ENCODE results near the gene CACNA2D1.
A peak's percentile ranks its signal among the peaks of the same experiment; 100 is the strongest.

The CACNA2D1 gene

DNA sequence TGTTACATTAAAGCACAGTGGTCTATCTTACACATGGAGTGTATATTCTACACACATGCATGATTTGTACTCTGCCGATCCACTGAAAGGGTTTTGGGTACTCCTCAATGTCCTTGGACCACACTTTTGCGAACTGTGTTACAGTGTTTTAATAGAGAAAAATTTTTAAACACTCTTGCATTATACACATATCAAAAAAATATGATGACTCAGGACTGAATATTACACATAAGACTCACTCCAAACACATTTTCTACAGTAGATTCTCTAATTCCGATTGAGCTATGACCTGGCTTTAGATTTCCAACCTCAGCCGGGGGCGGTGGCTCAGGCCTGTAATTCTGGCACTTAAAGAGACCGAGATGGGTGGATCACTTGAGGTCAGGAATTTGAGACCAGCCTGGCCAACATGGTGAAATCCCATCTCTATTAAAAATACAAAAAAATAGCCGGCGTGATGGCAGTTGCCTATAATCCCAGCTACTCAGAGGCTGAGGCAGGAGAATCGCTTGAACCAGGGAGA, 222.4 kb downstream of the CACNA2D1 start:
- DNase-seq: no peak
- in situ Hi-C loops (cut with HindIII; ENCODE audit: low pct_ligation_motif_present, low pct_unique_long_range_greater_than_20kb, low sequenced_read_pairs): no loop called here

DNA sequence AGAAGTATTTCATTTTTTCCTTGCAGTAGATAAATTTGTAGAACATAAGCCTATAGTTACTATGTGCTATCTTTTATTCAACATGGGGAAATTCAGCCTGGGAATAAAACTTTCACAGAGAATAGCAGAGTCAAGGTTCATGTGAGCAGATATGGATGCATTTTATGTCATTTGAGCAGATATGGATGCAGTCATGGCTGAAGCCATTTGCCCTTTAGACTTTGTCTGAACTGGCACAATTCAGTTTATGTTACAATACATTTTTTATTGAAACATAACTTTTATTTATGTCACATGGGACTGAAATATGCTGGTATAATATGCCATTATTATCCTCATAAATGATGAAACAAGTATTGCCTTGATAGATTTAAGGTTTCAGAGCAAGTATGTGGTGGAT, 231.1 kb downstream of the CACNA2D1 start:
- in situ Hi-C loops (cut with HindIII; ENCODE audit: low pct_ligation_motif_present, low pct_unique_long_range_greater_than_20kb, low sequenced_read_pairs): no loop called here
- no peak for DNase-seq

DNA sequence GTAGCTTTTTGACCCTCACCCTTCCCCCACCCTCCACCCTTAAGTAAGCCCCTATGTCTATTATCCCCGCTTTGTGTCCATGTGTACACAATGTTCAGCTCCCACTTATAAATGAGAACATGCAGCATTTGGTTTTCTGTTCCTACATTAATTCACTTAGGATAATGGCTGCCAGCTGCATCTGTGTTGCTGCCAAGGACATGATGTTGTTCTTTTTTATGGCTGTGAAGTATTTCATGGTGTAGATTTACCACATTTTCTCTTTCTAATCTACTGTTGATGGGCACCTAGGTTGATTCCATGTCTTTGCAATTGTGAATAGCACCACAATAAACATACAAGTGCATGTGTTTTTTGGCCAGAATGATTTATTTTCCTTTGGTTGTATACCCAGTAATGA, 232.2 kb downstream of the CACNA2D1 start:
- DNase-seq: no peak

DNA sequence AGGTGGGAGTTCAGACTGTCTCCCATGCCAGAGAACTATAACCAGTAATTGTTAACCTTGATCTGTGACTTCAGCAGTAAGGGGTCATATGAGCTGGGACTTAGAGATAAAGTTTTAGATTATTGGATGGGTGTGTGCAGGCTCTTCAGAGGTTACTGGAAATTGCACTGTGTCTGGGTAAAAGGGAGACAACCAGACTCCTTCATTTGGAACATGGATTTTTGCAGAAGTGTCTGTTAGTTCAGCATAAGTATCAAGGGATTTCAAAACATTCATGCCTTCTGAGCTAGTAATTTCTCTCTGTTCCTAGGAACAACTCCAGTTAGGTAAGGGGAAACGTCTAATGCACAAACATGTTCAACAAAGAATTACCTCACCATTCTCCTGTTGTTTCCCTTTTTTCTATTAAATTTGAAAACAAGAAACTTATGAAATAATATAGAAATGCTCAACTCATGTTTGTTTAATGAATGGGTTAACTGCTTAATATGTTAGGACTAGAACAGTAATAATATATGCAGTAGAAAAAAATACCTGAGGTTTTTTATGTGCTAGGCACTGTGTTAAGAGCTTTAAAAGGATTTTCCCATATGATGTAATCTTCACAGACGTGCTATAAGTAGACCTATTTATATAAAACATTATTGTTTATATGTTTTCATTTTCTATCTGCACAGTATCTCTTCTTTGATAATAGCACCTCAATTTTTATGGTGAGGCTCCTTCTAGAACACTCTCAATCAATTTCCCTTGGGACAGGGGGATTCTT, 233.0 kb downstream of the CACNA2D1 start:
- in situ Hi-C loops (cut with HindIII; ENCODE audit: low pct_ligation_motif_present, low pct_unique_long_range_greater_than_20kb, low sequenced_read_pairs): no loop called here
- no peak for DNase-seq

More for the DNA sequence above, 232.2 kb downstream of the CACNA2D1 start:
- in situ Hi-C loops (cut with HindIII; ENCODE audit: low pct_ligation_motif_present, low pct_unique_long_range_greater_than_20kb, low sequenced_read_pairs): no loop called here

DNA sequence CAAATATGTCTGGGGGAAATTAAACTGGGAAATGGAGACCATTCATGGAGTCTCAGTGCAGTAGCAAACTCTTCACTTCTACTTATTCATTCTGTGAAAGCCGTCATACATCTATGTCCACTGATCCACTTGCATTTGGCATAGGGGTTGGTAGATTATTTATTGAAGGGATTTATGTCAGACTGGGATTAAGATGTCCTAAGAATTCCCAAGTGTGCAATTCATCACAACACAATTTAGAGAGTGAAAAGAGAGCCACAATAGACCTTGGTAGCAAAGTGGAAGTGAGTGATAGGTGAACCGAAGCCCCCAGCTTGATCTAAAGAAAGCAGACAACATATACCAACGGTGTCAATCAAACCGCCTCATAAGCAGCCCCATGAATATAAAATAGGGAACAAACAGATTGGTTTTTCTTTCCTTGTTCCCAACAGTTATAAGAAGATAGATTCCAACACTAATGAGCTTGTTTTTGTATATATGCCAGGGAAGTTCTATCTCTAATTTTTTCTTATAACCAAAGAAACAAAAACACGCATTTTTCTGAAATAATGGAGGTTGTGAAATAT, 234.3 kb downstream of the CACNA2D1 start:
- no peak for DNase-seq
- in situ Hi-C loops (cut with HindIII; ENCODE audit: low pct_ligation_motif_present, low pct_unique_long_range_greater_than_20kb, low sequenced_read_pairs): no loop called here

DNA sequence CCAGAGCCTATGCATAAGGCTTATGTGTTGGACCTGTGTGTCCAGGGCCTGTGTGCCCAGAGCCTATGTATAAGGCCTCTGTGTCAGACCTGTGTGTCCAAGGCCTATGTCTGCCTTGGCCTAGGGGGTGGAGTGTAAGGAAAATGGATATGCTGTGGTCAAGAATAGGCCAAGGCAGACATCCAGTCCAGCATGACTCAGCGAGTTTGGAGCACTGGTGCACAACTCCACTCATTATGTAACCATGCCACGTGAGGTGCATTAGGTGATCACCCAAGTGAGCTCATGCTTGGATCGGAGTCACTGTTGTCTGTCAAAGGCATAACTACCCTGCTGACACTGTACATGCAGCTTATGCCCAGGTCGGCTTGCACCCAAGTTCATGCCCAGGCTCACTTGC, 238.9 kb downstream of the CACNA2D1 start:
- in situ Hi-C loops (cut with HindIII; ENCODE audit: low pct_ligation_motif_present, low pct_unique_long_range_greater_than_20kb, low sequenced_read_pairs): no loop called here
- DNase-seq: peak; percentile 50

DNA sequence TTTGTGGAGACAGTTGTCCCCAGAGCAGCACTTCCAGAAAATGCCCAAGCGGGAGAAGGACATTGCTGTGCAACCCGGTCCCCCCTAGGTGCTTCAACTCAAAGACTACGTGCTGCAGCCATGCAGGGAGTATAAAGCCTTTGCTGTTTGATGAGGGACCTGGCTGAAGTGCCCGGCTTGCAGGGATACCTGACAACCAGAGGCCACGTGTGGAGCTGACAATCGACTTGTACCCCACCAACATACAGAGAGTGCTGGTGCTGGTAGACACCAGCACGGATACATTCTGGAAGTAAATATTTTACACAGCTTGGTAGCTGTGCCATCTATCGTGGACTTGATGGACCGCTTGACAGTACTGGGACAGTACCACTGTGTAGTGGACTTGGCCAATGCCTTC, 240.6 kb downstream of the CACNA2D1 start:
- in situ Hi-C loops (cut with HindIII; ENCODE audit: low pct_ligation_motif_present, low pct_unique_long_range_greater_than_20kb, low sequenced_read_pairs): no loop called here
- no peak for DNase-seq

DNA sequence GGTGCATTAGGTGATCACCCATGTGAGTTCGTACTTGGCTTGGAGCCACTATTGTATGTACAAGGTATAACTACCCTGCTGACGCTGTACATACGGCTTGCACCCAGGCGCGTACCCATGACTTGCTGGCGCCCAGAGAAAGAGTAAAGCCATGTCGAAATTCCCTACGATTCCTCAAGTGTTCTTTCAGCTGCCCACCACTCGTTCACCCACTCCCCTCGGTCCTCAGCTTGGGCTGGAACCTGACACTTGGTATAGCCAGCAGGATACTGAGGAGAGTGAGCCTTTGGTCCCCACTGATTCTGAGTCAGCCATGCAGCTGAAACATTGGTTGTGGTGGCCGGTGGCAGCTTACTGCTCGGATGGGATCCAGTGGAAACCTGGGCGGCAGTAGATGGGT, 241.5 kb downstream of the CACNA2D1 start:
- in situ Hi-C loops (cut with HindIII; ENCODE audit: low pct_ligation_motif_present, low pct_unique_long_range_greater_than_20kb, low sequenced_read_pairs): no loop called here
- DNase-seq: no peak

DNA sequence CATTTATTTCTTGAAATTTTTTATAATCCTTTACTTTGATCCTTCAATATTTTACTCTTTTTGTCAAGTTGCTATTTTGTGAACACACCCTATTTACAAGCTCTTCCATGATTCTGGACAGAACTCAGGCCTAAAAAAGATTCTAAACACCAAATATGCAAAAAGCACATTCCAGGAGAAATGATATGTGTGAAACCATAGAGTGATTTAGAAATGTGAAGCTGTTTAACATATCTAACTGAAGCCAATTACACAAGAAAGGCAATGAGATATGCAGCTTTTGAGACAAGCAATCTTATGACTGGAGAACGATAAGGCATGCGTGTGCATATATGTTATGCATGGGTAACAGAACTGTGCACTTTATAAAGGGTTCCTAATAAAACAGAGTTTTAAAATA, 243.0 kb downstream of the CACNA2D1 start:
- DNase-seq: no peak
- in situ Hi-C loops (cut with HindIII; ENCODE audit: low pct_ligation_motif_present, low pct_unique_long_range_greater_than_20kb, low sequenced_read_pairs): no loop called here

DNA sequence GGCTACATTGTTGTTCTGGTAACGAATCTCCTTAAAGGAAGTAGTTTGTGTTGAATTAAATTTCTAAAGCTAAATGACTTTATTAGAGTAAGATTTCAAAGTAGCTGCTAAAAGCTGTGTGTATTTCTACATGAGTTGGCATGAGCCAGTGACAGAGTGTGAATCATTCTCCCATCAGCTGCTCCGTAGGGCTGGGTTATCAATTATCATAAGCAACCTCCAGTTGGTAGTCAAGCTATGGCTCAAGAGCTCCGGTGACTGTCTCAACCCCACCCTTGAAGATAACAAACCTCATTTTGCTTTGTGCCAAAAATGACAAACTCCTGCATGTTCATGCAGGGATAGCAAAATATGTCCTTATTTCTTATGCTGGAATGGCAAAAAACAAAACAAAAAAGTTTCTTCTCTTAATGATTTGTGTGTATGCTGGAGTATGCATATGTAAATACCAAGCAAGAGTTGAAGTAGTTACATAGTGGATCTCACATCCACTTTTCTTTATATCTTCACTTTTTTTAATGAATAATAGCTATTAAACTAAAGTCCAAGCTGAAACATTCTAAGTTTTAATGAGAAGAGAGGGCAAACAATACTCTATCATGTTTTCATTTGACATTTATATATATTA, 249.4 kb downstream of the CACNA2D1 start:
- in situ Hi-C loops (cut with HindIII; ENCODE audit: low pct_ligation_motif_present, low pct_unique_long_range_greater_than_20kb, low sequenced_read_pairs): no loop called here
- peak; percentile 9 for DNase-seq

DNA sequence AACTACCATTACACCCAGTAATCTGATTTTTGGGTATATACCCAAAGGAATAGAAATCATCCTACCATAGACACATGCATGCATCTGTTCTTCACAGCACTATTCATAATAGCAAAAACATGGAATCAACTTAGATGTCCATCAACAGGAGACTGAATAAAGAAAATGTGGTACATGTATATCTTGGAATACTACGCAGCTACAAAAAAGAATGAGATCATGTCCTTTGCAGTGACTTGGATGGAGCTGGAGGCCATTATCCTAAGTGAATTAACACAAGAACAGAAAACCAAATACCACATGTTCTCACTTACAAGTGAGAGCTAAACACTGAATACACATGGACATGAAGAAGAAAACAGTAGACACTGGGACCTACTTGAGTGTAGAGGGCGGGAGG, 254.9 kb downstream of the CACNA2D1 start:
- in situ Hi-C loops (cut with HindIII; ENCODE audit: low pct_ligation_motif_present, low pct_unique_long_range_greater_than_20kb, low sequenced_read_pairs): no loop called here
- DNase-seq: no peak

DNA sequence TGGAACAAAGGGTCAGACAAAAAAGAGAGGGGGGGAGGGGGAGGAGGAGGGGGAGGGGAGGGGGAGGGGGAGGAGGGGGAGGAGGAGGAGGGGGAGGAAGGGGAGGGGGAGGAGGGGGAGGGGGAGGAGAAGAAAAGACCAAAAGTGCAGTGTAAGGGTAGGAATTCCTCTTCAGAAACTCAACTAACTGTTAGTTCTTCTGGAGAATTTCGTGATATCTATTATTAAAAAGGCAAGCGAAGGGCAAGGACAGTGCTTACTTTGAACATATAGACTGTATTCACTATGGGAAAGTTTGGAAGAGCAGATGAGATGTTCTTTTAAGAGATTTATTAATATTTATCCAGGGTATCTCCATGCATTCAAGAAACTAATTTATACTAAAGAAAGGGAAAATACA, 258.1 kb downstream of the CACNA2D1 start:
- no peak for DNase-seq
- in situ Hi-C loops (cut with HindIII; ENCODE audit: low pct_ligation_motif_present, low pct_unique_long_range_greater_than_20kb, low sequenced_read_pairs): no loop called here

DNA sequence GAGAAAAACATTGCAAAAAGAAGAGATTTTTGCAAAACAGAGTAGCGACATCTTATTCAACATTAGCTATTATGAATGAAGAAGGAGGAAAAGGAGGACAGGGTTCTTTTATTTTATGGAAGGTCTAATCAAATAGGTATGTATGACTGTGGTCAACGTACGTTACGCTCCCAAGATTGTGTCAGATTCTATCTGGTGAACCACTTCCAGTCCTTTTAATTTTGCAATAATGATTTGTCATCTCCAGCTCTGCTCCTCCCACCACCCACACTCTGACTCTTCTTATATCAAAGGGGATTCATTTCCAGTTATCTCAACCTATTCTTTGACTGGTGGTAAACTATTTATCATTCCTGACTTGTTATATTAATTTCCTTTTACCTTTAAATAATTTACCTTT, 259.9 kb downstream of the CACNA2D1 start:
- in situ Hi-C loops (cut with HindIII; ENCODE audit: low pct_ligation_motif_present, low pct_unique_long_range_greater_than_20kb, low sequenced_read_pairs): no loop called here
- DNase-seq: no peak

DNA sequence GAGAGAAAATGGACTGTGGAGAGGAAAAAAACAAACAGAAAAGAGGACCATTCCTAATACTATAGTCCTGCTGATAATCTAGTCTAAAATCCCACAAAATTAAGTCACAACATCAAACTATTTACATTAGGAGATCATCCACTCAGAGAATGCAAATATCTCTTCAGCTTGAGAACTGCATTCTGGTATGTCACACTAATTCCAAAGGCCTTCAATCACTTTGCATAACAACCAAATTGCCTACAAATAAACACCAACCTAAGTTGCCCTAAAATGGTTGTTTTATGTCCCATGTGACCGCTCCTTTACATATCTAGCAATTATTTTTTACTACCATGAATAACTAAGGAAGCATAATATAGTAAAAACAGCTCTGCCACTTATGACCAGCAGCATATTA, 264.3 kb downstream of the CACNA2D1 start:
- DNase-seq: no peak
- in situ Hi-C loops (cut with HindIII; ENCODE audit: low pct_ligation_motif_present, low pct_unique_long_range_greater_than_20kb, low sequenced_read_pairs): no loop called here

DNA sequence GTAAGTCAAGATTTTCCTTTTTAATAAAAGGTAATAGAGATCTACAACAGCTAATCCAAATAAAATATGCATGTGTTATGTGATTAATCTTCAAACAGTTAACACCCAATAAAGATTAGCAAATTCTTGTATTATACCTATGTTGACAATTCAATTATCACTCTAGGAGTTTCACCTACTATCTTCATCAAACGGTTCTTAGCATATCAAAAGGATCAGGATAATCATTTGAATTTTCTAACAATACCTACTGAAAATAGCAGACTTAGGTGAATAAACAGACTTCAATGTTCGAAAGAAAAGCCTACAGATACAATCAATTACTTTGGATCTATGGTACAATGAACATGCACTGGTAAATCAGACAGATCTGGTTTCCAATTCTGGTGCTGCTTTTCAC, 268.3 kb downstream of the CACNA2D1 start:
- no peak for DNase-seq
- in situ Hi-C loops (cut with HindIII; ENCODE audit: low pct_ligation_motif_present, low pct_unique_long_range_greater_than_20kb, low sequenced_read_pairs): no loop called here

DNA sequence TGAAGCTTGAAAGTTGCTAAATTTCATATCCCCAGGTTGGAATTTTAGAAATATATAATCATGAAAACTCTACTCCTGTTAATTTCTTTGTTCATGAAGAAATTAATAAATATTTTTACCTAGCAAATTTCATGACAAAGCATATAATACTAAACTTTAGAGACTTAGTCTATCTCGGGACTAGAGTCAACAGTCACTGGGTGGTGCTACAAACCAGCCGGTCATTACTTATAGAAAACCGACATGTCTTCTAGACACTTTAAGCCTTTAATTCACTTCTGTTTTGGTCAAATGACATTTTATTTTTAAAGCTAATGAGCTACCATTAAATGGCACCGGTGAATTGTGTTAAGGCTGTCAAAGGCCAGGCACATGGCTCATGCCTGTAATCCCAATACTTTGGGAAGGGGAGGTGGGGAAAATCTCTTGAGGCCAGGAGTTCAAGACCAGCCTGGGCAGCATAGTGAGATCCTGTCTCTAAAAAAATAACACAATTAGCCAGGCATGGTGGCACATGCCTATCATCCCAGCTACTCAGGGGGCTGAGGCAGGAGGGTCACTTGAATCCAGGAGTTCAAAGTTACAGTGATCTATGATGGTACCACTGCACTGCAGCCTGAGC, 270.1 kb downstream of the CACNA2D1 start:
- in situ Hi-C loops (cut with HindIII; ENCODE audit: low pct_ligation_motif_present, low pct_unique_long_range_greater_than_20kb, low sequenced_read_pairs): no loop called here
- DNase-seq: no peak

DNA sequence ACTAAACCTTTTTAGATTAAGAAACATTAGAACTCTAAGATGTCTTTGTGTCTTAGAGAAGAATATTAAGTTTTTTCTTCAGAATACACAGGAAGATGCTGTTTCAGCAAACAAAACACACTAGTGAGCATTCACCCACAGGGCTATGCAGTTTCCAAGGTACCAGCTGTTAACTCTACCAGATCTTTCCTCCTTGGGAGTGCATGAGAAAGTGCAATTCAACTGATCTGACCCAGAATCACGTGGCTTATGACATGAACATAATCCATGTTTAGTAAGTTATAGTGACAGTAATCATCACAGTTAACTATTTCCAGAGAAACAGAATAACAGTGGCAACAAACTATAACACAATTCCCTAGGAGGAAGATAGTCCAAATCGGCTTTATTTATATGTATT, 270.7 kb downstream of the CACNA2D1 start:
- DNase-seq: no peak
- in situ Hi-C loops (cut with HindIII; ENCODE audit: low pct_ligation_motif_present, low pct_unique_long_range_greater_than_20kb, low sequenced_read_pairs): no loop called here

DNA sequence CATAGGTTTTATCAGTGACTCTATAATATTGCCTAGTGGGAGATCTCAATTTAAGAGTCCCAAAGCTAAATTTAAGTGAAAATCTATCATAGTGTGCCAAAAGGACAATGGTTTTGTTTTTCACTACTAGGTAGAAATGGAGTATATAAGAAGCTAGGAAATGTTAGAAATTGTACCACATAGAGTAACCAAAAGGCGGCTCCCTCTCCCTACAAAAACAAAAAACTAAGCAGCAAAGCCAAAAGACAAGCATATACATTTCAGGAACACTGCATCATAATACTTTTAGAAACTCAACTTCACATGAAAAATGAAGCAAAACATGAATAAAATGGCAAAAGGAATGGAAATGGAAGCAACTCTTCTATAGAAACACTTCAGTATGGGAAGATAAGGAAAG, 271.6 kb downstream of the CACNA2D1 start:
- DNase-seq: peak; percentile 24

DNA sequence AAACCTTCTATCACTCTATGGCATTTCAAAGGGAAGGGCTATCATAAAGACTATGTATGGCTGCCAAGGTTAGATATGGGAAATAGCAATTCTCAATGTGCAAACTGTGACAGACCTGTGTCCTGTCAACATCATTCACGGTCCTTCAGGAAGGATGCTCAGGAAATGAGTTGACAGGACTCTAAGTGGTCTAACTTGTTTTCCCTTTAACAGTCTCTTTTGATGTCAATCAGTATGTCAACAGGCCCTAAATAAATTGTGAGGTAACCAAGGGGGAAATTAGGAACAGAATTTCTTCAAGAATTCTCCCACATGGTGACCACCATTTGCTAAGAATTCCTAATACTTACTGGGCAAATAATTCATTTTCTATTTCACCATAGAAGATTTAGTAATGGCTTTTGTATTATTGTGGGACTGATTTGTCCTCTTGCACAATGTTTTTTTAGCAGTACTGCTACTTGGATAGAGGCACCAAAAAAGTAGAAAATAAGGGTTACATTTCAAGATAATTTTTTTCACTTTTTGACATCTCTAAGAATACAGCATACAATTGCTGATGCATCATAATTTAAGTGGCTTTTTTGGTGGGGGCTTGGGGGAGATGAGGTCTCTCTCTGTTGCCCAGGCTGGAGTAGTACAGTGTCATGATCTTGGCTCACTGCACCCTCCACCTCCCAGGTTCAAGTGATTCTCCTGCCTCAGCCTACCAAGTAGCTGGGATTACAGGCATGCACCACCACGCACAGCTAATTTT, 275.8 kb downstream of the CACNA2D1 start:
- DNase-seq: no peak
- in situ Hi-C loops (cut with HindIII; ENCODE audit: low pct_ligation_motif_present, low pct_unique_long_range_greater_than_20kb, low sequenced_read_pairs): no loop called here

More for the DNA sequence above, 271.6 kb downstream of the CACNA2D1 start:
- in situ Hi-C loops (cut with HindIII; ENCODE audit: low pct_ligation_motif_present, low pct_unique_long_range_greater_than_20kb, low sequenced_read_pairs): no loop called here

Measured in ACHN (cell line).